8988T (cell line): ENCODE data around the gene SCAPER.
"Not testable (repeated sequence)": the region's sequence is repeated elsewhere in the genome, so short reads cannot be mapped to it uniquely, and the experiment has no call there.

Experiments used
- DNase-seq: peaks from one replicate; pipeline ENCODE4 v3.0.0; 2011

SCAPER gene

DNA sequence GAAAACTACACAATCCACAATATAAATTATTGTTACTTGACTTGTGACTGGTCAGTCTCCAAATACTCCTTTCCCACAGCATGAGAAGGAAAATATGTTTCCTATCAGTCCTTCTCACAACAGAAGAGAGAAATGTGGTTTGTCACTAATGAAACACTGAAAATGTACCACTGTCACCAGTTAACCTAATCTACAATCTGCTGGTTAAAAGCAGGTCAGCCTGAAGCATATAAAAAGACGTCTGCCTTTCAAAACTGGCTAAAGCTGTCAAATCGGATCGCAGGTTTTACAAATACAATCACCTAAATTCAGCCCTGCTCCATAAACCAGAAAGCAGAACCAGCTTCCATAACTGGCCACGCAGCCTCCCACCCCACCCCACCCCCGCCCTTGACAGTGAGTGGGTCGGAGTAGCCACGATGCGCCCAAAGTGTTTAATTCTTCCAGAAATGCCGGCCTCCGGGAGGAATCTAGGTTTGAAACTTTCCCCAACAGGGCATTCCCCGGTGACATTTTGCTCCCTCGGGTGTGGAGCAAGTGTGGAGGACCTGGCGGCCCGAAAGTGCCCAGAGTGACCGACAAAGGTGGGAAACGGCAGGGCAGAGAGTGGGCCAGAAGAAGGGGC, 594.6 kb downstream of the SCAPER start:
- no peak for DNase-seq

DNA sequence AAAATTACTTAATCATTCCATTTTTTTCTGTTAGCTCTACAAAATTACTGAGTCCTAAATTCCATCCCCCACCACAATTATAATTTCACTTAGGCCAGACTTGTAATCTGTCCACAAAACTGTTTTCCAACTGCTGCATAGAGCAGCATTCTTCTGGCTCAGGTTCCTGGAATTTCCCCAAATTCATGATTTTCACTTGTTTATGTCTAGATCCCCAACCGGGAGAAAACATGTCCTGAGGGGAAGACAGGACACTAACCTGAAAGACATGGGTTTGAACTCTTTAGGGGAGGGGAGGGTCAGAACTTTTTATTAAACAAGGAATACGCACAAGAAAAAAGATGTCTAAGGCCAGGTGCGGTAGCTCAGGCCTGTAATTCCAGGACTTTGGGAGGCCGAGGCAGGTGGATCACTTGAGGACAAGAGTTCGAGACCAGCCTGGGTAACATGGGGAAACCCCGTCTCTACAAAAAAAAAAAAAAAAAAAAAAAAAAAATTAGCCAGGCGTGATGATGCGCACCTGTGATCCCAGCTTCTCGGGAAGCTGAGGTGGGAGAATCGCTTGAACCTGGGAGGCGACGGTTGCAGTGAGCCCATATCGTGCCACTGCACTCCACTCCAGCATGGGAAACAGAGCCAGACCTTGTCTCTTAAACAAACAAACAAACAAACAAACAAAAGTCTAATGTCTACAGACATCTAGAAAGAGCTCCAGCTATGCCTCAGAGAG, 595.4 kb downstream of the SCAPER start:
- no peak for DNase-seq

DNA sequence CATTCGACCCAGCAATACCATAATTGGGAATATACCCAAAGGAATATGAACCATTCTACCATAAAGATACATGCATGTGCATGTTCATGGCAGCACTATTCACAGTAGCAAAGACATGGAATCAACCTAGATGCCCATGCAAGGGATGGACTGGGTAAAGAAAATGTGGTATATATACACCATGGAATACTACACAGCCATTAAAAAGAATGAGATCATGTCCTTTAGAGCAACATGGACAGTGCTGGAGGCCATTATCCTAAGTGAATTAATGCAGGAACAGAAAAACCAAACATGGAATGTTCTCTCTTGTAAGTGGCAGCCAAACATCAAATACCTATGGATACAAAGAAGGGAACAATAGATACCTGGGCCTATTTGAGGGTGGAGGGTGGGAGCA, 601.2 kb downstream of the SCAPER start:
- DNase-seq = no peak

DNA sequence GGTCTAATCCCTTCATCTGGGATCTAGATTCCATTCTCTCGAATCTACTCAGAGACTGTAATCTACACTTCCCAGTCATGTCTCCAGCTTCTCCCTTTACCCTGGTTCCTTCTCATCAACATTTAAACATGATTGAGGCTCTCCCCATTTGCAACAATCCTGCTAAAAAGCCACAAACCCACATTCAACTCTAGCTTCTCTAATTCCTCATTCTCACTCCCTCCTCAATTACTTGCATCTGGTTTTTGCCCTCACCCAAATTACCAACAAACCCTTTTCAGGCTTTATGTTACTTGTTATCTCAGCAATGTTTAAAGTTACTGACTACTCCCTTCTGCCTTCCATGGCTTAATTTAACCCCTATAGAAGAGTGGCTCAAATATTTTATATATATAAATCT, 605.4 kb downstream of the SCAPER start:
- no peak for DNase-seq

DNA sequence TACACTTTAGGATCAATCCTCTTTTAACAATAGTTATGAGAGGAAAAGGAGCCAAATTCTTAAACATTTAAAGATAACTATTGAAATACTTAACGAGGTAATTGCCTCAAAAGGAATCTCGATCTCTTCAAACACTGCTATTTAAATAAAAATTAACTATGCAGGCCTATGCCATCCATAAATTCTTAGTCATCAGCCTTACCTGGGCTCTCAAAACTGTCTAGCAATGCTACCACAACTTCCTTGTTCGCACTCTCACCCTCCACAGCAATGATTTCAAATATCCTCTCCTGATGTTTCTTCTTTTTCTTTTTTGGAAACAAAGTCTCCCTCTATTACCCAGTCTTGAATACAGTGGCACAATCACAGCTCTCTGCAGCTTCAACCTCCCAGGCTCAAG, 606.2 kb downstream of the SCAPER start:
- DNase-seq = no peak

DNA sequence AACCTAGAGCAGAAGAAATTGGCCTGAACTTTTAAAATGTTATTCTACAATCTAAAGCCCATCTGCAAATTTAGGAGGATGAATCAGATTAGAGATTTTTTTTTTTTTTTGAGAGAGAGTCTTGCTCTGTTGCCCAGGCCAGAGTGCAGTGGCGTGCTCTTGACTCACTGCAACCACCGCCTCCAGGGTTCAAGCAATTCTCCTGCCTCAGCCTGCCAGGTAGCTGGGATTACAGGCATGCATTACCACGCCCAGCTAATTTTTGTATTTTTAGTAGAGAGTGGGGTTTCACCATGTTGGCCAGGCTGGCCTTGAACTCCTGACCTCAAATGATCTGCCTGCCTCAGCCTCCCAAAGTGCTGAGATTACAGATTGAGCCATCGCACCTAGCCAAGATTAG, 607.2 kb downstream of the SCAPER start:
- not testable (repeated sequence) for DNase-seq
